Thyroid gland (tissue), 4 donors: ENCODE results near the gene LARGE1.

ENCODE experiments used
- POLR2A ChIP-seq, 2 donors: fragments of 450-650 bp; IDR thresholded peaks; one replicate each; pipeline ENCODE4 v1.6.1; 2017; ENCODE audit warnings: antibody characterized with exemption in 2 of 2, mild to moderate bottlenecking in 2 of 2, moderate library complexity in 1 of 2
- TF ChIP-seq, protein P1 (sequence below), 6 experiments: fragments of 200-600 bp in 3 of 6; fragments of 450-650 bp in 3 of 6; sonication (generic) in 3 of 6; IDR thresholded peaks; one replicate each; pipeline ENCODE4 v1.5.1; 2016 to 2019; ENCODE audit warnings: antibody characterized with exemption in 6 of 6, mild to moderate bottlenecking in 2 of 6, inconsistent platforms in 1 of 6, moderate library complexity in 1 of 6

GRCh38 chr22:33261699-33262098, 658.6 kb downstream of the LARGE1 start:
- TF ChIP-seq, protein P1, sequence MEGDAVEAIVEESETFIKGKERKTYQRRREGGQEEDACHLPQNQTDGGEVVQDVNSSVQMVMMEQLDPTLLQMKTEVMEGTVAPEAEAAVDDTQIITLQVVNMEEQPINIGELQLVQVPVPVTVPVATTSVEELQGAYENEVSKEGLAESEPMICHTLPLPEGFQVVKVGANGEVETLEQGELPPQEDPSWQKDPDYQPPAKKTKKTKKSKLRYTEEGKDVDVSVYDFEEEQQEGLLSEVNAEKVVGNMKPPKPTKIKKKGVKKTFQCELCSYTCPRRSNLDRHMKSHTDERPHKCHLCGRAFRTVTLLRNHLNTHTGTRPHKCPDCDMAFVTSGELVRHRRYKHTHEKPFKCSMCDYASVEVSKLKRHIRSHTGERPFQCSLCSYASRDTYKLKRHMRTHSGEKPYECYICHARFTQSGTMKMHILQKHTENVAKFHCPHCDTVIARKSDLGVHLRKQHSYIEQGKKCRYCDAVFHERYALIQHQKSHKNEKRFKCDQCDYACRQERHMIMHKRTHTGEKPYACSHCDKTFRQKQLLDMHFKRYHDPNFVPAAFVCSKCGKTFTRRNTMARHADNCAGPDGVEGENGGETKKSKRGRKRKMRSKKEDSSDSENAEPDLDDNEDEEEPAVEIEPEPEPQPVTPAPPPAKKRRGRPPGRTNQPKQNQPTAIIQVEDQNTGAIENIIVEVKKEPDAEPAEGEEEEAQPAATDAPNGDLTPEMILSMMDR (IDR thresholded peaks at IDR 0.05): no peak
- no peak for TF ChIP-seq POLR2A (IDR thresholded peaks at IDR 0.05)
